ENCODE measurements around the gene STX2. TPM values are rescaled to one million over a fixed set of nuclear protein-coding genes. Genes with fewer than 3 reads are reported as not detected.

The STX2 gene
- total and polyA plus RNA-seq, 2 donors (not counting 3 experiments of a cell fraction or from before 2014, with no cell fraction given), result 26.2 to 32.6 TPM

GRCh38 chr12:130835436-130835835, 3.6 kb downstream of the STX2 start:
- dilution Hi-C loops (cut with MboI; ENCODE audit: extremely low pct_ligation_motif_present, low sequenced_read_pairs) (no loop called here), intact Hi-C loops (cut with micrococcal nuclease) (loop anchor here (5.0 kb wide), 1 partner anchor 997 kb away; no protein-coding TSS in a partner anchor)
- peaks cover 70% of the 10 kb centered on the region for H3K79me2 ChIP-seq (ENCODE audit: control insufficient read depth, insufficient read depth, low read length)
- no peaks in the 10 kb centered on the region for H4K20me1 ChIP-seq (replicated peaks; ENCODE audit: control insufficient read depth, extremely low read depth, insufficient read depth, low read length)
- FAIRE-seq (no peak), DNase-seq (ENCODE audit: low read depth, low spot score) (no peak)
- H3K9ac ChIP-seq (replicated peaks; ENCODE audit: extremely low read depth, insufficient read depth, low read length), result no peak overlapping the region
- no peaks in the 10 kb centered on the region for H3K9me1 ChIP-seq (replicated peaks; ENCODE audit: control insufficient read depth, extremely low read depth, insufficient read depth, low read length)
- ChIA-PET POLR2A (no interaction called here), CTCF (interaction anchor here (1.8 to 2.7 kb wide), 2 partner anchors 10 to 16 kb away, joined by 4 to 11 read pairs; no protein-coding TSS in a partner anchor)
- no peaks in the 10 kb centered on the region for H3K9me3 ChIP-seq (replicated peaks; ENCODE audit: control insufficient read depth, insufficient read depth, low read length)
- H3K27me3 ChIP-seq (ENCODE audit: control insufficient read depth in 2 of 2, insufficient read depth in 2 of 2, low read length in 2 of 2), result no peaks in the 10 kb centered on the region
- no peak for TF ChIP-seq MYC (IDR thresholded peaks at IDR 0.05; ENCODE audit: low read depth, low read length)
- no peak for TF ChIP-seq MAX (IDR thresholded peaks at IDR 0.05; ENCODE audit: insufficient read depth, insufficient read length)
- no peak for TF ChIP-seq EZH2 (IDR thresholded peaks at IDR 0.05; ENCODE audit: borderline replicate concordance, low read depth, low read length, severe bottlenecking)
- no peak for TF ChIP-seq POLR2AphosphoS5 (IDR thresholded peaks at IDR 0.05; ENCODE audit: insufficient read depth, low read depth, low read length)
- TF ChIP-seq FOS (IDR thresholded peaks at IDR 0.05; ENCODE audit: borderline replicate concordance, insufficient read depth, low read length), result no peak
- TF ChIP-seq POLR2A (IDR thresholded peaks at IDR 0.05; ENCODE audit: low read depth, low read length), result no peak
- TF ChIP-seq CTCF (IDR thresholded peaks at IDR 0.05; ENCODE audit: extremely low read depth in 1 of 2, insufficient read depth in 1 of 2, low read depth in 1 of 2, low read length in 2 of 2), result no peak
- no peak for TF ChIP-seq JUN (IDR thresholded peaks at IDR 0.05; ENCODE audit: borderline replicate concordance, insufficient read depth, insufficient read length, low read depth)
- TF ChIP-seq GATA2 (IDR thresholded peaks at IDR 0.05; ENCODE audit: insufficient read depth, insufficient read length, low read depth, low read length), result no peak
- no peak overlapping the region for H3K4me2 ChIP-seq (ENCODE audit: insufficient read depth, low read length)
- H3K36me3 ChIP-seq (ENCODE audit: control insufficient read depth in 2 of 2, extremely low read depth in 1 of 2, insufficient read depth in 2 of 2, low read length in 2 of 2), result no peaks in the 10 kb centered on the region
- no TSS peak for BruUV-seq (replicated peaks)
- no peak overlapping the region for H3K4me3 ChIP-seq (replicated peaks in 1 of 3; ENCODE audit: insufficient read depth in 1 of 3, low read depth in 1 of 3, low read length in 3 of 3)
- H3K27ac ChIP-seq (ENCODE audit: insufficient read depth, low read depth, low read length), result no peak overlapping the region
- H3K4me1 ChIP-seq (ENCODE audit: control insufficient read depth, extremely low read depth, insufficient read depth, low read length), result peaks cover 5% of the 10 kb centered on the region
- H2AFZ ChIP-seq (ENCODE audit: low read depth, low read length), result no peak overlapping the region
